Urinary bladder (tissue), 4 donors: ENCODE measurements around the gene NPAS3. TPM values are rescaled to one million over a fixed set of nuclear protein-coding genes. Genes with fewer than 3 reads are reported as not detected.
A peak's percentile ranks its signal among the peaks of the same experiment; 100 is the strongest.

ENCODE experiments used
- DNase-seq: peaks from one replicate; pipeline ENCODE4 v3.0.0-alpha.2; 2015; ENCODE audit errors: extremely low spot score
- H3K27ac ChIP-seq: one replicate; pipeline ENCODE4 v1.5.1; 2013; ENCODE audit warnings: low read depth, mild to moderate bottlenecking, moderate library complexity
- H3K36me3 ChIP-seq: one replicate; pipeline ENCODE4 v1.6.1; 2013; ENCODE audit warnings: mild to moderate bottlenecking, moderate library complexity; ENCODE audit not compliant: insufficient read depth
- H3K4me1 ChIP-seq: one replicate; pipeline ENCODE4 v1.6.1; 2013; ENCODE audit warnings: mild to moderate bottlenecking, moderate library complexity; ENCODE audit not compliant: insufficient read depth
- H3K4me3 ChIP-seq: one replicate; pipeline ENCODE4 v1.5.1; 2013; ENCODE audit warnings: low read depth, low read length
- WGBS: extraction: QIAGEN DNeasy Blood & Tissue Kit; methylation state at CpG from one replicate; pipeline ENCODE4 v1.1.7; 2013; 5-methylcytosine and 5-hydroxymethylcytosine counted together
- polyA plus RNA-seq: library from polyadenylated mRNA; stranded (reverse); fragments of 200-250 nt; gene quantifications from one replicate; pipeline ENCODE4 v1.2.3, GENCODE V29; 2013
- total RNA-seq: library from RNA; depleted of rRNA; stranded (reverse); fragments of >200 nt; gene quantifications from one replicate; pipeline ENCODE4 v1.2.3, GENCODE V29; 2014
- donor health status: healthy with polysubstance abuse.
- donor health status: healthy.

NPAS3 gene
- total and polyA plus RNA-seq, 2 donors, result 1.0 to 7.1 TPM

GRCh38 chr14:33210311-33210710, 271.6 kb downstream of the NPAS3 start:
- Histone ChIP-seq H3K27ac (no peak overlapping the region), H3K4me1 (no peaks in the 10 kb centered on the region), H3K4me3 (no peak overlapping the region), H3K36me3 (no peaks in the 10 kb centered on the region)
- no peak for DNase-seq

GRCh38 chr14:33218026-33218425, 279.3 kb downstream of the NPAS3 start:
- no peaks in the 10 kb centered on the region for H3K36me3 ChIP-seq
- no peaks in the 10 kb centered on the region for H3K4me1 ChIP-seq
- WGBS, result 40% methylated on average over 2 of the region's 2 CpGs
- H3K4me3 ChIP-seq, result no peak overlapping the region
- H3K27ac ChIP-seq, result no peak overlapping the region
- DNase-seq, result no peak

GRCh38 chr14:33219957-33220356, 281.3 kb downstream of the NPAS3 start:
- Histone ChIP-seq H3K36me3 (no peaks in the 10 kb centered on the region), H3K4me3 (no peak overlapping the region), H3K27ac (no peak overlapping the region), H3K4me1 (no peaks in the 10 kb centered on the region)
- 92% methylated on average over 4 of the region's 4 CpGs for WGBS
- no peak for DNase-seq

- no peaks in the 10 kb centered on the region for H3K4me1 ChIP-seq
- H3K4me3 ChIP-seq, result no peak overlapping the region
- no peaks in the 10 kb centered on the region for H3K36me3 ChIP-seq
- DNase-seq, result peak; percentile 18
- 56% methylated on average over 10 of the region's 10 CpGs for WGBS
- no peak overlapping the region for H3K27ac ChIP-seq
These were observed 290.7 kb downstream of the NPAS3 start for GRCh38 chr14:33229269-33229929.

- Histone ChIP-seq H3K27ac (no peak overlapping the region), H3K4me3 (no peak overlapping the region), H3K36me3 (no peaks in the 10 kb centered on the region), H3K4me1 (no peaks in the 10 kb centered on the region)
- no peak for DNase-seq
- WGBS, result 33% methylated on average over 3 of the region's 3 CpGs
These were observed 291.3 kb downstream of the NPAS3 start for GRCh38 chr14:33230021-33230420.

- H3K4me3 ChIP-seq, result no peak overlapping the region
- H3K4me1 ChIP-seq, result no peaks in the 10 kb centered on the region
- no peak for DNase-seq
- H3K36me3 ChIP-seq, result no peaks in the 10 kb centered on the region
- WGBS, result 82% methylated on average over 3 of the region's 3 CpGs
- H3K27ac ChIP-seq, result no peak overlapping the region
These were observed 293.4 kb downstream of the NPAS3 start for GRCh38 chr14:33232031-33232430.

- Histone ChIP-seq H3K27ac (no peak overlapping the region), H3K4me1 (no peaks in the 10 kb centered on the region), H3K4me3 (no peak overlapping the region), H3K36me3 (no peaks in the 10 kb centered on the region)
- WGBS, result 67% methylated on average over 4 of the region's 4 CpGs
- DNase-seq, result no peak
These were observed 298.5 kb downstream of the NPAS3 start for GRCh38 chr14:33237115-33237740.

- no peak overlapping the region for H3K27ac ChIP-seq
- H3K36me3 ChIP-seq, result no peaks in the 10 kb centered on the region
- WGBS, result 51% methylated on average over 1 of the region's 1 CpG
- no peak for DNase-seq
- H3K4me1 ChIP-seq, result no peaks in the 10 kb centered on the region
- no peak overlapping the region for H3K4me3 ChIP-seq
These were observed 300.8 kb downstream of the NPAS3 start for GRCh38 chr14:33239465-33239864.

GRCh38 chr14:33240466-33240865, 301.8 kb downstream of the NPAS3 start:
- no peaks in the 10 kb centered on the region for H3K4me1 ChIP-seq
- DNase-seq, result no peak
- no peak overlapping the region for H3K27ac ChIP-seq
- WGBS, result 54% methylated on average over 2 of the region's 2 CpGs
- no peaks in the 10 kb centered on the region for H3K36me3 ChIP-seq
- no peak overlapping the region for H3K4me3 ChIP-seq

GRCh38 chr14:33241331-33241730, 302.7 kb downstream of the NPAS3 start:
- Histone ChIP-seq H3K27ac (no peak overlapping the region), H3K4me1 (no peaks in the 10 kb centered on the region), H3K4me3 (no peak overlapping the region), H3K36me3 (no peaks in the 10 kb centered on the region)
- WGBS, result 91% methylated on average over 3 of the region's 3 CpGs
- DNase-seq, result no peak

- Histone ChIP-seq H3K4me1 (no peaks in the 10 kb centered on the region), H3K36me3 (no peaks in the 10 kb centered on the region), H3K4me3 (no peak overlapping the region), H3K27ac (no peak overlapping the region)
- 86% methylated on average over 6 of the region's 6 CpGs for WGBS
- no peak for DNase-seq
These were observed 310.6 kb downstream of the NPAS3 start for GRCh38 chr14:33249233-33249820.

- no peak overlapping the region for H3K27ac ChIP-seq
- DNase-seq, result no peak
- WGBS, result 53% methylated on average over 2 of the region's 2 CpGs
- no peaks in the 10 kb centered on the region for H3K4me1 ChIP-seq
- no peak overlapping the region for H3K4me3 ChIP-seq
- no peaks in the 10 kb centered on the region for H3K36me3 ChIP-seq
These were observed 312.3 kb downstream of the NPAS3 start for GRCh38 chr14:33250963-33251362.

GRCh38 chr14:33254342-33254741, 315.7 kb downstream of the NPAS3 start:
- H3K27ac ChIP-seq, result no peak overlapping the region
- WGBS, result 59% methylated on average over 3 of the region's 3 CpGs
- DNase-seq, result no peak

GRCh38 chr14:33254861-33255395, 316.2 kb downstream of the NPAS3 start:
- Histone ChIP-seq H3K4me3 (no peak overlapping the region), H3K36me3 (no peaks in the 10 kb centered on the region), H3K4me1 (no peaks in the 10 kb centered on the region), H3K27ac (no peak overlapping the region)
- 18% methylated on average over 1 of the region's 1 CpG for WGBS
- DNase-seq, result no peak

More at GRCh38 chr14:33254342-33254741, 315.7 kb downstream of the NPAS3 start:
- Histone ChIP-seq H3K36me3 (no peaks in the 10 kb centered on the region), H3K4me1 (no peaks in the 10 kb centered on the region), H3K4me3 (no peak overlapping the region)
